HepG2 (cell line): ENCODE data around the gene ZKSCAN1. TPM values are rescaled to one million over a fixed set of nuclear protein-coding genes. Genes with fewer than 3 reads are reported as not detected.

Experiments used
- CENPT ChIP-seq: sonication (generic); formaldehyde crosslinking; IDR thresholded peaks from 2 replicates; pipeline ENCODE4 v1.8.0; 2022; ENCODE audit warnings: low read depth, mild to moderate bottlenecking, moderate library complexity, missing genetic modification reagents
- FOXM1 ChIP-seq: sonication (generic); formaldehyde crosslinking; IDR thresholded peaks from 2 replicates; pipeline ENCODE4 v1.5.0; 2020; ENCODE audit warnings: missing genetic modification reagents
- HOMEZ ChIP-seq: IDR thresholded peaks from 2 replicates; pipeline ENCODE4 v1.6.1; 2016; ENCODE audit warnings: low read depth
- JUND ChIP-seq: sonication (generic); formaldehyde crosslinking; IDR thresholded peaks from 2 replicates; pipeline ENCODE4 v1.8.0; 2022; ENCODE audit warnings: mild to moderate bottlenecking, missing genetic modification reagents
- MYPOP ChIP-seq: sonication (generic); formaldehyde crosslinking; IDR thresholded peaks from 2 replicates; pipeline ENCODE4 v1.8.1; 2023; ENCODE audit warnings: mild to moderate bottlenecking, moderate library complexity, missing genetic modification reagents
- NRL ChIP-seq: sonication (generic); formaldehyde crosslinking; IDR thresholded peaks from 2 replicates; pipeline ENCODE4 v1.5.0; 2020; ENCODE audit warnings: missing genetic modification reagents, mild to moderate bottlenecking, moderate library complexity, borderline replicate concordance
- PAWR ChIP-seq: sonication (generic); formaldehyde crosslinking; IDR thresholded peaks from 2 replicates; pipeline ENCODE4 v1.4.0; 2020; ENCODE audit warnings: missing genetic modification reagents, mild to moderate bottlenecking, borderline replicate concordance
- RBFOX2 ChIP-seq: fragments of 200-400 bp; formaldehyde crosslinking; IDR thresholded peaks from 2 replicates; pipeline ENCODE4 v1.6.1; 2017; ENCODE audit warnings: low read depth, mild to moderate bottlenecking, low read length
- SAP130 ChIP-seq: IDR thresholded peaks from 2 replicates; pipeline ENCODE4 v1.6.1; 2016; ENCODE audit warnings: low read depth
- SP5 ChIP-seq: IDR thresholded peaks from 2 replicates; pipeline ENCODE4 v1.6.1; 2016; ENCODE audit warnings: low read depth, borderline replicate concordance
- ZBTB33 ChIP-seq: sonication (generic); formaldehyde crosslinking; IDR thresholded peaks from 2 replicates; pipeline ENCODE4 v1.4.0; 2020; ENCODE audit warnings: missing genetic modification reagents
- ZBTB38 ChIP-seq: sonication (generic); formaldehyde crosslinking; IDR thresholded peaks from 2 replicates; pipeline ENCODE4 v1.5.1; 2020; ENCODE audit warnings: mild to moderate bottlenecking, missing genetic modification reagents
- ZEB1 ChIP-seq: IDR thresholded peaks from 2 replicates; pipeline ENCODE4 v1.6.1; 2012; ENCODE audit warnings: mild to moderate bottlenecking, low read depth, inconsistent platforms; ENCODE audit not compliant: insufficient replicate concordance
- ZFP1 ChIP-seq: IDR thresholded peaks from 2 replicates; pipeline ENCODE4 v1.6.1; 2016
- ZFP91 ChIP-seq: sonication (generic); formaldehyde crosslinking; IDR thresholded peaks from 2 replicates; pipeline ENCODE4 v1.9.0; 2022; ENCODE audit warnings: missing genetic modification reagents, mild to moderate bottlenecking, borderline replicate concordance
- ZNF138 ChIP-seq: sonication (generic); formaldehyde crosslinking; IDR thresholded peaks from 2 replicates; pipeline ENCODE4 v1.5.0; 2020; ENCODE audit warnings: mild to moderate bottlenecking, low read depth, missing genetic modification reagents
- polyA plus RNA-seq, 8 experiments: library from polyadenylated mRNA; depleted of rRNA in 3 of 8; stranded (reverse) in 7 of 8; unstranded in 1 of 8; fragments of >200 nt; fragmentation: Illumina TruSeq in 4 of 8; extraction: Trizol in 4 of 8; gene quantifications; 2 replicates each; pipeline versions ENCODE4 v1.2.1 to v1.2.3, GENCODE V29; 2011 to 2016; ENCODE audit warnings: low read depth in 4 of 8, missing spikeins in 1 of 8, mixed read lengths in 1 of 8; ENCODE audit not compliant: insufficient read depth in 1 of 8
- total RNA-seq, 5 experiments: library from RNA; depleted of rRNA; stranded (reverse); fragments of >200 nt; fragmentation: Illumina TruSeq; extraction: Trizol; gene quantifications; 2 replicates each; pipeline ENCODE4 v1.2.3, GENCODE V29; 2016; ENCODE audit warnings: low read depth in 1 of 5
- TF ChIP-seq, protein P1 (sequence below): sonication (generic); formaldehyde crosslinking; IDR thresholded peaks from 2 replicates; pipeline ENCODE4 v1.5.0; 2020; ENCODE audit warnings: mild to moderate bottlenecking, missing genetic modification reagents
- TF ChIP-seq, protein P2 (sequence below): sonication (generic); formaldehyde crosslinking; IDR thresholded peaks from 2 replicates; pipeline ENCODE4 v1.8.0; 2022; ENCODE audit warnings: missing genetic modification reagents, mild to moderate bottlenecking, moderate library complexity, borderline replicate concordance

The ZKSCAN1 gene
- total and polyA plus RNA-seq, 2 of the 13 experiments (the other 11 are each of a cell fraction or from before 2014, with no cell fraction given) = 46.4 to 60.6 TPM

DNA sequence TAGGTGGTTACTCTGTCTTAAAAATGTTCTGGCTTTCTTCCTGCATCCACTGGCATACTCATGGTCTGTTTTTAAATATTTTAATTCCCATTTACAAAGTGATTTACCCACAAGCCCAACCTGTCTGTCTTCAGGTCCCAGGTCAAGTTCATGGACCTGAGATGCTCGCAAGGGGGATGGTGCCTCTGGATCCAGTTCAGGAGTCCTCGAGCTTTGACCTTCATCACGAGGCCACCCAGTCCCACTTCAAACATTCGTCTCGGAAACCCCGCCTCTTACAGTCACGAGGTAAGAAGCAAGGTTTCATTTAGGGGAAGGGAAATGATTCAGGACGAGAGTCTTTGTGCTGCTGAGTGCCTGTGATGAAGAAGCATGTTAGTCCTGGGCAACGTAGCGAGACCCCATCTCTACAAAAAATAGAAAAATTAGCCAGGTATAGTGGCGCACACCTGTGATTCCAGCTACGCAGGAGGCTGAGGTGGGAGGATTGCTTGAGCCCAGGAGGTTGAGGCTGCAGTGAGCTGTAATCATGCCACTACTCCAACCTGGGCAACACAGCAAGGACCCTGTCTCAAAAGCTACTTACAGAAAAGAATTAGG is 8.7 kb downstream of the ZKSCAN1 start (continued):
- TF ChIP-seq, protein P1, sequence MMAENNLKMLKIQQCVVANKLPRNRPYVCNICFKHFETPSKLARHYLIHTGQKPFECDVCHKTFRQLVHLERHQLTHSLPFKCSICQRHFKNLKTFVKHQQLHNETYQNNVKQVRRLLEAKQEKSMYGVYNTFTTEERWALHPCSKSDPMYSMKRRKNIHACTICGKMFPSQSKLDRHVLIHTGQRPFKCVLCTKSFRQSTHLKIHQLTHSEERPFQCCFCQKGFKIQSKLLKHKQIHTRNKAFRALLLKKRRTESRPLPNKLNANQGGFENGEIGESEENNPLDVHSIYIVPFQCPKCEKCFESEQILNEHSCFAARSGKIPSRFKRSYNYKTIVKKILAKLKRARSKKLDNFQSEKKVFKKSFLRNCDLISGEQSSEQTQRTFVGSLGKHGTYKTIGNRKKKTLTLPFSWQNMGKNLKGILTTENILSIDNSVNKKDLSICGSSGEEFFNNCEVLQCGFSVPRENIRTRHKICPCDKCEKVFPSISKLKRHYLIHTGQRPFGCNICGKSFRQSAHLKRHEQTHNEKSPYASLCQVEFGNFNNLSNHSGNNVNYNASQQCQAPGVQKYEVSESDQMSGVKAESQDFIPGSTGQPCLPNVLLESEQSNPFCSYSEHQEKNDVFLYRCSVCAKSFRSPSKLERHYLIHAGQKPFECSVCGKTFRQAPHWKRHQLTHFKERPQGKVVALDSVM = peak; percentile 42; the same call in 1 of the 2 replicates
- TF ChIP-seq, protein P2, sequence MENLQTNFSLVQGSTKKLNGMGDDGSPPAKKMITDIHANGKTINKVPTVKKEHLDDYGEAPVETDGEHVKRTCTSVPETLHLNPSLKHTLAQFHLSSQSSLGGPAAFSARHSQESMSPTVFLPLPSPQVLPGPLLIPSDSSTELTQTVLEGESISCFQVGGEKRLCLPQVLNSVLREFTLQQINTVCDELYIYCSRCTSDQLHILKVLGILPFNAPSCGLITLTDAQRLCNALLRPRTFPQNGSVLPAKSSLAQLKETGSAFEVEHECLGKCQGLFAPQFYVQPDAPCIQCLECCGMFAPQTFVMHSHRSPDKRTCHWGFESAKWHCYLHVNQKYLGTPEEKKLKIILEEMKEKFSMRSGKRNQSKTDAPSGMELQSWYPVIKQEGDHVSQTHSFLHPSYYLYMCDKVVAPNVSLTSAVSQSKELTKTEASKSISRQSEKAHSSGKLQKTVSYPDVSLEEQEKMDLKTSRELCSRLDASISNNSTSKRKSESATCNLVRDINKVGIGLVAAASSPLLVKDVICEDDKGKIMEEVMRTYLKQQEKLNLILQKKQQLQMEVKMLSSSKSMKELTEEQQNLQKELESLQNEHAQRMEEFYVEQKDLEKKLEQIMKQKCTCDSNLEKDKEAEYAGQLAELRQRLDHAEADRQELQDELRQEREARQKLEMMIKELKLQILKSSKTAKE (CRISPR knock-in tag) = peak; percentile 88
- 0 out of 2 replicates have a peak, but pooled peaks have one; percentile 13 for TF ChIP-seq ZBTB33 (CRISPR knock-in tag)
- peak; percentile 39; the same call in 1 of the 2 replicates for TF ChIP-seq MYPOP (CRISPR knock-in tag)
- no peak for TF ChIP-seq ZEB1
- 0 out of 2 replicates have a peak, but pooled peaks have one; percentile 30 for TF ChIP-seq ZFP1
- TF ChIP-seq RBFOX2 = 0 out of 2 replicates have a peak, but pooled peaks have one; percentile 31
- TF ChIP-seq ZNF138 = no peak
- peak; percentile 58; the same call in 1 of the 2 replicates for TF ChIP-seq SP5 (CRISPR knock-in tag)
- TF ChIP-seq JUND = no peak
- TF ChIP-seq ZFP91 (CRISPR knock-in tag) = peak; percentile 26; the same call in 1 of the 2 replicates
- no peak for TF ChIP-seq NRL
- peak; percentile 75; the same call in 1 of the 2 replicates for TF ChIP-seq HOMEZ (CRISPR knock-in tag)
- no peak for TF ChIP-seq CENPT (CRISPR knock-in tag)
- no peak for TF ChIP-seq ZBTB38 (CRISPR knock-in tag)
- TF ChIP-seq FOXM1 = no peak
- no peak for TF ChIP-seq PAWR
- TF ChIP-seq SAP130 (CRISPR knock-in tag) = peak; percentile 66; the same call in 1 of the 2 replicates
